SH-SY5Y (cell line): ENCODE data around the gene SH3D19.

Experiments
- GATA2 ChIP-seq: IDR thresholded peaks from 2 replicates; pipeline ENCODE4 v1.6.1; 2011; ENCODE audit warnings: mild to moderate bottlenecking, low read depth, low read length
- GATA3 ChIP-seq: IDR thresholded peaks from 2 replicates; pipeline ENCODE4 v1.6.1; 2011; ENCODE audit warnings: low read depth, mild to moderate bottlenecking, low read length, moderate library complexity

GRCh38 chr4:151202851-151203455 is 122.5 kb downstream of the SH3D19 start:
- TF ChIP-seq GATA3: no peak
- TF ChIP-seq GATA2: no peak
